Esophagus squamous epithelium (tissue), 4 donors: ENCODE results near the gene IQSEC3.

Experiments used
- CTCF ChIP-seq, 6 experiments: fragments of 450-650 bp in 4 of 6; fragments of 200-600 bp in 2 of 6; sonication (generic) in 2 of 6; IDR thresholded peaks; one replicate each; pipeline ENCODE4 v1.5.1; 2016 to 2019; ENCODE audit warnings: antibody characterized with exemption in 6 of 6, mild to moderate bottlenecking in 4 of 6, moderate library complexity in 4 of 6
- POLR2A ChIP-seq, 4 donors: fragments of 450-650 bp; IDR thresholded peaks; one replicate each; pipeline ENCODE4 v1.6.1; 2017; ENCODE audit warnings: antibody characterized with exemption in 4 of 4, mild to moderate bottlenecking in 4 of 4, moderate library complexity in 3 of 4

GRCh38 chr12:218728-219590 lies 152.4 kb downstream of the IQSEC3 start:
- TF ChIP-seq CTCF (IDR thresholded peaks at IDR 0.05) = no peak
- TF ChIP-seq POLR2A (IDR thresholded peaks at IDR 0.05) = no peak
